ENCODE data around the gene PTPN4.

Gene PTPN4

GRCh38 chr2:120026890-120027289, 267.2 kb downstream of the PTPN4 start:
- no peak for DNase-seq

DNA sequence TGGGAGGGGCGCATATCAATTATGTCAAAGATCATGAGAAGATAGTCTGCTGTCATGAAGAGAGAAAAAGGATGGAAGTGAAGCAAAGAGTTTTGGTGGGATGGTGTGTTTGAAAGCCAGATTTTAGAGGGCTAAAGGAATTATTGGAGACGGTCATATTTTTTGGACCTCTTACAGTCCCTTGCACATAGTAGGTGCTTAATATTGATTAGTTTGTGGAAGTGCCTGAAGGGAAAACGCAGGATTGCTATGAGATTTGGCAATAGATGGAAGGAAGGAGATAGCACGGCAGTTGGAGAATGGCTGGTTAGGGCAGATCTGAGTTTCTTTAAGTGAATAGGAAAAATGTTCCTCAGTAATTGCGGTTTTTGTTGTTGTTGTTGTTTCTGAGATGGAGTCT, 269.1 kb downstream of the PTPN4 start:
- no peak for DNase-seq

DNA sequence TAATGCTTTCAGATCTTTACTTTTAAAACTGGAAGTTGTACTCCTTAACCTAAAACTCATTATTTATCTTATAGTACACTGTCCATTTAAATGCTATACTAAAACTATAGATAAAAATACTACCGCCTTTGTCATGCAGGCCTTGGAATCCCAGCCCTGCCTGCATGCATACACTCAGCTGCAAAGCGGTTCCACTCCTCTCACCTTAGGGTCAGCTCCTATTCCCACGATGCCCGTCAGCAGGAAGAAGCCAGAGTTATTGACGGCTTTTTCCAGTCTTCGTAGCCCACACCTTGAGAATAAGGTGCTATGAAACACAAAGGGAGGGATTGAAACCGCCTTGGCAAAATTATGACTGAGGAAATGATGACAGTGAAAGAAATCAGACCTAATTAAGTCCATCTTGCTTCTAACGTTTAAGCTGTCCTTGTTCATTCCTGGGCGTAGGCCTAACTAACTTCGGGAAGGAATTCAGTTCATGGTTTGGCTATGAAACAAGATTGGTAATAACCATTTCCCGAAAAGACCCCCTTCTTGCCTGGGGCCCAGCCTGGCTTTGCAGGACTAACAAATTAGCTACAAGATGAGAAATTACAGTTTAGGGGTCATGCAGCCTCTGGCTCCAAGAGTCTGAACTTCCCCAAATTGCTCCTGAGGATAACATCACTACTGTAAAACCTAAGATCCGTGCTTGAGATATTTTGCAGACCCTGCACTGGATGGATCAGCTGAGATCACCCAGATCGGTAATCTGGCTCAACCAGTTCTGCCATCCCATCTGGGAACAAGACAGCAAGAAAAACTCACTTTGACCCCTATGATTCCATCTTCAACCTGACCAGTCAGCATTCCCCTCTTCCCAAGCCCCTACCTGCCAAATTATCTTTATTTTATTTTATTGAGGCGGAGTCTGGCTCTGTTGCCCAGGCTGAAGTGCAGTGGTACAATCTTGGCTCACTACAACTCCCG, 270.2 kb downstream of the PTPN4 start:
- no peak for DNase-seq

- no peak for DNase-seq
These were observed 272.6 kb downstream of the PTPN4 start for GRCh38 chr2:120032297-120032696.
